ENCODE results near the gene EXOC1. TPM values are rescaled to one million over a fixed set of nuclear protein-coding genes. Genes with fewer than 3 reads are reported as not detected.
A peak's percentile ranks its signal among the peaks of the same experiment; 100 is the strongest.

The EXOC1 gene, protein sequence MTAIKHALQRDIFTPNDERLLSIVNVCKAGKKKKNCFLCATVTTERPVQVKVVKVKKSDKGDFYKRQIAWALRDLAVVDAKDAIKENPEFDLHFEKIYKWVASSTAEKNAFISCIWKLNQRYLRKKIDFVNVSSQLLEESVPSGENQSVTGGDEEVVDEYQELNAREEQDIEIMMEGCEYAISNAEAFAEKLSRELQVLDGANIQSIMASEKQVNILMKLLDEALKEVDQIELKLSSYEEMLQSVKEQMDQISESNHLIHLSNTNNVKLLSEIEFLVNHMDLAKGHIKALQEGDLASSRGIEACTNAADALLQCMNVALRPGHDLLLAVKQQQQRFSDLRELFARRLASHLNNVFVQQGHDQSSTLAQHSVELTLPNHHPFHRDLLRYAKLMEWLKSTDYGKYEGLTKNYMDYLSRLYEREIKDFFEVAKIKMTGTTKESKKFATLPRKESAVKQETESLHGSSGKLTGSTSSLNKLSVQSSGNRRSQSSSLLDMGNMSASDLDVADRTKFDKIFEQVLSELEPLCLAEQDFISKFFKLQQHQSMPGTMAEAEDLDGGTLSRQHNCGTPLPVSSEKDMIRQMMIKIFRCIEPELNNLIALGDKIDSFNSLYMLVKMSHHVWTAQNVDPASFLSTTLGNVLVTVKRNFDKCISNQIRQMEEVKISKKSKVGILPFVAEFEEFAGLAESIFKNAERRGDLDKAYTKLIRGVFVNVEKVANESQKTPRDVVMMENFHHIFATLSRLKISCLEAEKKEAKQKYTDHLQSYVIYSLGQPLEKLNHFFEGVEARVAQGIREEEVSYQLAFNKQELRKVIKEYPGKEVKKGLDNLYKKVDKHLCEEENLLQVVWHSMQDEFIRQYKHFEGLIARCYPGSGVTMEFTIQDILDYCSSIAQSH
- 47.5 and 49.5 TPM in 2 replicates for total RNA-seq (2012; rRNA removed)
- polyA plus RNA-seq (2012; rRNA removed): 16.8 and 19.9 TPM in 2 replicates
- 3.0 and 7.7 TPM in 2 replicates for polyA plus RNA-seq (2012; cell fraction: cytosol; rRNA removed)
- 4.5 and 50.1 TPM in 2 replicates for polyA plus RNA-seq (2012; cell fraction: nucleus; rRNA removed; ENCODE audit: low replicate concordance)
- percentile 75 among the genes with signal in this experiment for Bru-seq, nascent RNA
- BruChase-seq, experiment 1, labeled RNA remaining after a 6-hour chase: percentile 64 among the genes with signal in this experiment
- BruChase-seq, experiment 2, labeled RNA remaining after a 2-hour chase: percentile 77 among the genes with signal in this experiment
- long read RNA-seq, partial matches to known transcripts: 13 of 42 reads
- long read RNA-seq, other reads (novel, unspliced or antisense): 28 of 42 reads

GRCh38 chr4:55853484-55854046 is at the start of gene EXOC1:
TSS of gene EXOC1 (plus strand) at chr4:55853648. CDS start at chr4:55858324, 4,676 bp downstream.
- Histone ChIP-seq H3K18ac (ENCODE audit: low read depth, low read length) (peak within 1 kb of the TSS; percentile 37; the same call in 1 of the 2 replicates), H3K23ac (ENCODE audit: low read depth, low read length) (peak within 1 kb of the TSS; percentile 92), H3K4me1 (ENCODE audit: control insufficient read depth, insufficient read depth, low read length) (no peaks in the 10 kb centered on the region), H3K9me1 (ENCODE audit: insufficient read depth, low read length) (no peaks in the 10 kb centered on the region), H2AFZ (replicated peaks; ENCODE audit: low read length, poor library complexity) (peak within 1 kb of the TSS; percentile 98), H3K4me3 (ENCODE audit: insufficient read depth, low read depth, low read length) (peak within 1 kb of the TSS; percentile 89), H3K27me3 (ENCODE audit: control insufficient read depth, insufficient read depth, low read length) (0 out of 2 replicates have a peak, but pooled peaks cover 2% of the 10 kb centered on the region), H3K9ac (ENCODE audit: low read depth, low read length) (peak within 1 kb of the TSS; percentile 95), H3K14ac (replicated peaks; ENCODE audit: low read depth, low read length) (peak within 1 kb of the TSS; percentile 70), H3K9me3 (ENCODE audit: control insufficient read depth, insufficient read depth, low read length) (no peaks in the 10 kb centered on the region), H3K4ac (ENCODE audit: low read depth, low read length) (peak within 1 kb of the TSS; percentile 82), H4K8ac (ENCODE audit: low read depth in 2 of 2, low read length in 2 of 2) (peak within 1 kb of the TSS; percentile 82 to 86), H3K79me1 (ENCODE audit: low read depth in 1 of 2, low read length in 2 of 2) (peaks cover 18 to 24% of the 10 kb centered on the region in 2 experiments), H3K4me2 (ENCODE audit: low read depth, low read length) (peak within 1 kb of the TSS; percentile 99), H3K27ac (ENCODE audit: insufficient read depth, low read length) (peak within 1 kb of the TSS; percentile 78), H3K36me3 (ENCODE audit: control insufficient read depth, insufficient read depth, low read length) (no peaks in the 10 kb centered on the region; the same call in 1 of the 2 replicates), H4K20me1 (ENCODE audit: insufficient read depth, low read length) (no peaks in the 10 kb centered on the region), H2BK15ac (ENCODE audit: low read depth, low read length) (no peak within 1 kb of the TSS), H2AK9ac (replicated peaks; ENCODE audit: low read depth, low read length, poor library complexity) (peak within 1 kb of the TSS; percentile 91), H2BK20ac (ENCODE audit: low read depth, low read length) (no peak within 1 kb of the TSS), H2AK5ac (ENCODE audit: low read depth, low read length) (peak within 1 kb of the TSS; percentile 83; the same call in 1 of the 2 replicates), H4K5ac (ENCODE audit: low read depth, low read length) (peak within 1 kb of the TSS; percentile 78), H4K91ac (ENCODE audit: insufficient read depth, low read depth, low read length) (peak within 1 kb of the TSS; percentile 81), H2BK120ac (ENCODE audit: low read depth, low read length) (peak within 1 kb of the TSS; percentile 10; the same call in 1 of the 2 replicates), H3K56ac (ENCODE audit: extremely low read depth, insufficient read depth, low read length) (peak within 1 kb of the TSS; percentile 91; the same call in 1 of the 2 replicates), H2BK5ac (ENCODE audit: low read depth, low read length, poor library complexity, severe bottlenecking) (peak within 1 kb of the TSS; percentile 38)
- ChIA-PET POLR2A (ENCODE audit: unreplicated experiment) (interaction anchor here (0.5 kb wide), 1 partner anchor 403 kb away, joined by 3 read pairs; no protein-coding TSS in a partner anchor), CTCF (no interaction called here)
- TF ChIP-seq POLR2A (IDR thresholded peaks at IDR 0.05; ENCODE audit: low read depth, low read length) (peak; percentile 76; the same call in 1 of the 2 replicates), MAZ (IDR thresholded peaks at IDR 0.05; ENCODE audit: borderline replicate concordance, low read depth, low read length) (peak; percentile 16; the same call in 1 of the 2 replicates), MAFK (IDR thresholded peaks at IDR 0.05; ENCODE audit: low read depth, low read length) (no peak), RCOR1 (IDR thresholded peaks at IDR 0.05; ENCODE audit: insufficient replicate concordance, low read length) (no peak), BHLHE40 (IDR thresholded peaks at IDR 0.05; ENCODE audit: low read depth, low read length) (peak; percentile 83), MXI1 (IDR thresholded peaks at IDR 0.05; ENCODE audit: borderline replicate concordance, low read depth, low read length) (0 out of 2 replicates have a peak, but pooled peaks have one; percentile 34)
- TF ChIP-seq, protein P1, sequence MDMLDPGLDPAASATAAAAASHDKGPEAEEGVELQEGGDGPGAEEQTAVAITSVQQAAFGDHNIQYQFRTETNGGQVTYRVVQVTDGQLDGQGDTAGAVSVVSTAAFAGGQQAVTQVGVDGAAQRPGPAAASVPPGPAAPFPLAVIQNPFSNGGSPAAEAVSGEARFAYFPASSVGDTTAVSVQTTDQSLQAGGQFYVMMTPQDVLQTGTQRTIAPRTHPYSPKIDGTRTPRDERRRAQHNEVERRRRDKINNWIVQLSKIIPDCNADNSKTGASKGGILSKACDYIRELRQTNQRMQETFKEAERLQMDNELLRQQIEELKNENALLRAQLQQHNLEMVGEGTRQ (IDR thresholded peaks at IDR 0.05; ENCODE audit: low read depth, low read length): peak; percentile 98
- intact Hi-C loops (cut with micrococcal nuclease) (loop anchor here (5.0 kb wide), 1 partner anchor 506 kb away; the partner anchor contains the start of gene SRD5A3), dilution Hi-C loops (cut with HindIII; ENCODE audit: low sequenced_read_pairs, unreplicated experiment) (no loop called here), in situ Hi-C loops (cut with MboI; ENCODE audit: low sequenced_read_pairs) (loop anchor here (10.0 to 25.0 kb wide), 2 partner anchors 441 to 509 kb away; partner anchors contain the start of gene SRD5A3)
- DNase-seq (peak; percentile 94), ATAC-seq (ENCODE audit: low read depth) (peak; percentile 100)
- no TSS peak for BruUV-seq (replicated peaks)
- WGBS, 2 experiments (ENCODE audit: extremely low coverage in 2 of 2, insufficient read length in 1 of 2): 0% methylated on average over 18 of the region's 50 CpGs; no CpG with 5 or more reads in 1 of the 2 experiments
